AG04449 (cell line): ENCODE data around the gene WNK1.
"Not testable (repeated sequence)": the region's sequence is repeated elsewhere in the genome, so short reads cannot be mapped to it uniquely, and the experiment has no call there.

Source experiments
- CTCF ChIA-PET: fragments of 350-600 bp; formaldehyde crosslinking; extraction: SDS; loops from one replicate; lab custom pipeline; 2021; ENCODE audit warnings: antibody characterized with exemption; lab: Yijun Ruan, JAX
- POLR2A ChIA-PET: fragments of 400-600, 350-600 bp; formaldehyde crosslinking; extraction: SDS; loops from one replicate; lab custom pipeline; 2020; ENCODE audit warnings: antibody characterized with exemption, inconsistent platforms; lab: Yijun Ruan, JAX
- DNase-seq: peaks from one replicate; pipeline ENCODE4 v3.0.0-alpha.2; 2010; ENCODE audit warnings: low read depth, low spot score
- H3K4me3 ChIP-seq: 2 replicates; pipeline ENCODE4 v1.5.1; 2011; ENCODE audit warnings: low read depth, mild to moderate bottlenecking, control low read depth, low read length
- TF ChIP-seq, protein P1 (sequence below): IDR thresholded peaks from one replicate; pipeline ENCODE4 v1.5.1; 2011; ENCODE audit warnings: mild to moderate bottlenecking, moderate library complexity, low read length, control low read depth, inconsistent platforms; ENCODE audit not compliant: insufficient read depth; ENCODE audit errors: missing control alignments

WNK1 gene

DNA sequence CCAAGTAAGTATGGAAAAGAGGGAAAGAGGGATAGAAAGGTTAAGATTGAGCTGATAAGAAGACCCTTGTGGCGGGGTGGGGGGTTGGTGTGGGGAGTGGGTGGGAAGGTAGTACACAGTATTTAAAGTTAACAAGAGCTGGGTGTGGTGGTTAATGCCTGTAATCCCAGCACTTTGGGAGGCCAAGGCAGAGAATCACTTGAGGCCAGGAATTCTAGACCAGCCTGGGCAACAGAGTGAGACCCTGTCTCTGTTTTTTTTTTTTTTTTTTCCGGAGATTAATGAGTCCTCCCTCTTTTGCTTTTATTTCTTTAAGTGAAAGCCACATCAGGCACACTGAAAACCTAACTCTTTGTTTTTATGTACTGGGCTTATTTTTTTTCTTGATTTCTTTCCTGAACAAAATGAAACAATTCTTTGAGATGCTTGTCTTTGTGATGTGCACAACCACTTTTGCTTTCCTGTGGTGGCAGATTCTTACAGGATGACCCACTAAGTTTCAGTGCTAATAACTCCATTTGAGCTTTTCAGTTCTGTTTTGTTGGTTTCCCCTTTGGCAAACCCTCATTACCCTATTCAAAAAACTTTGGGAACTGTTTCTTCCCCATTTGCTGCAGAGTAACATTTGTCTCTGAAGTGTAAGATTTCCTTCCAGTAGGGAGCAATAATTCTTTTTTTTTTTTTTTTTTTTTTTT, 54.8 kb downstream of the WNK1 start:
- H3K4me3 ChIP-seq: no peak overlapping the region
- DNase-seq: no peak
- TF ChIP-seq, protein P1, sequence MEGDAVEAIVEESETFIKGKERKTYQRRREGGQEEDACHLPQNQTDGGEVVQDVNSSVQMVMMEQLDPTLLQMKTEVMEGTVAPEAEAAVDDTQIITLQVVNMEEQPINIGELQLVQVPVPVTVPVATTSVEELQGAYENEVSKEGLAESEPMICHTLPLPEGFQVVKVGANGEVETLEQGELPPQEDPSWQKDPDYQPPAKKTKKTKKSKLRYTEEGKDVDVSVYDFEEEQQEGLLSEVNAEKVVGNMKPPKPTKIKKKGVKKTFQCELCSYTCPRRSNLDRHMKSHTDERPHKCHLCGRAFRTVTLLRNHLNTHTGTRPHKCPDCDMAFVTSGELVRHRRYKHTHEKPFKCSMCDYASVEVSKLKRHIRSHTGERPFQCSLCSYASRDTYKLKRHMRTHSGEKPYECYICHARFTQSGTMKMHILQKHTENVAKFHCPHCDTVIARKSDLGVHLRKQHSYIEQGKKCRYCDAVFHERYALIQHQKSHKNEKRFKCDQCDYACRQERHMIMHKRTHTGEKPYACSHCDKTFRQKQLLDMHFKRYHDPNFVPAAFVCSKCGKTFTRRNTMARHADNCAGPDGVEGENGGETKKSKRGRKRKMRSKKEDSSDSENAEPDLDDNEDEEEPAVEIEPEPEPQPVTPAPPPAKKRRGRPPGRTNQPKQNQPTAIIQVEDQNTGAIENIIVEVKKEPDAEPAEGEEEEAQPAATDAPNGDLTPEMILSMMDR: no peak
- ChIA-PET CTCF (interaction anchor here (1.1 to 16.1 kb wide), 4 partner anchors 9 to 237 kb away, joined by 3 to 130 read pairs (median 5); partner anchors contain the start of gene RAD52), POLR2A (interaction anchor here (1.0 kb wide), 1 partner anchor 56 kb away, joined by 5 read pairs; no protein-coding TSS in a partner anchor)

DNA sequence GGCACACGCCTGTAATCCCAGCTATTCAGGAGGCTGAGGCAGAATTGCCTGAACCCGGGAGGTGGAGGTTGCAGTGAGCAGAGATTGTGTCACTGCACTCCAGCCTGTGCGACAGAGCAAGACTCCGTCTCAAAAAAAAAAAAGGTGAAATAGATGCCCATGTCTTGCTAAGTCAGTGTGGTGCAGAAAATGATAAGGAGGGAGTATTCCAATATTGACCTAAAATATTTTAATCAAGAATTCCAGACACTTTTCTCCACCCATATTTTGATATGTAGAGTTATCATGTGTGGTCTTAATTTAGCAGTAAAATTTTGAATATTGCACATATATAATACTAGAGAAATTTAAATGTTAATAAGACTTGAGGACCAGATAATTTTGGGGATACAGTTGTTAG, 57.7 kb downstream of the WNK1 start:
- TF ChIP-seq, protein P1: no peak
- CTCF ChIA-PET: interaction anchor here (0.8 to 9.5 kb wide), 6 partner anchors 13 to 236 kb away, joined by 3 to 290 read pairs (median 6); partner anchors contain the start of gene WNK1
- POLR2A ChIA-PET: no interaction called here

DNA sequence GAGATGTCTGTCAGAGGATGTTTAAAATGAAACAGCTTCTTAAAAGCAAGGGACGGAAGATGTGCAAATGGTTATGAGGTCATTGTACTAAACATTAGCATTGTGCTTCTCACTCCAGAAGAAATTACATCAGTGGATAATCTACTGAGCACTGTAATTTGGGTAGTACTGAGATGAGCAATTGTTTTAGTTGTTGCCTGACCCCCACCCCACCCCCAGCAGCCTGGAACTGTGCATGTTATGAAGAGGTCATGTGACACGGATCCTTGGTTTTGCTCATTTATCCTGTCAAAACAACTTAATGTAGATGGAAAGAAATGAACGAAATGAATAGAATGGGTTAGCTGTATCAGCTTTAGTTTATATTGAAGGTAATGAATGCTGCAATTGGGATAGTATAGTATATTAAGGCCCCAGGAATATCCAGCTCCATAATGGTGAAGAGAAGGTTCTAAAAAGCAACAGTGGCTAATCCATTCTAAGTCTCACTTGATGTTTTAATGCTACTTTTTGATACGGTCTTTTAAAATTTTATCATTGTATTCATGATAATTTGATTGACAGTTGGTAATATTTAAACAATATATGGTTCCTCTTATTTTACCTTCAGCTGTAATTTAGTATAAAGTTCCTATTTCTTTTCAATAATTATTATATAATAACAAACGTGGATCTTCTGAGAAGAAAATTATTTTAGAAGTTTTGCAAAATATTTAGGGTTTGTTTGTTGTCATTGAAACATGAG, 58.5 kb downstream of the WNK1 start:
- TF ChIP-seq, protein P1: no peak
- CTCF ChIA-PET: interaction anchor here (0.8 to 9.5 kb wide), 7 partner anchors 12 to 237 kb away, joined by 3 to 290 read pairs (median 5); partner anchors contain the start of gene WNK1
- DNase-seq: no peak
- no peak overlapping the region for H3K4me3 ChIP-seq
- POLR2A ChIA-PET: interaction anchor here (0.6 kb wide), 1 partner anchor 16 kb away, joined by 3 read pairs; no protein-coding TSS in a partner anchor

More for the DNA sequence above, 57.7 kb downstream of the WNK1 start:
- DNase-seq: no peak
- H3K4me3 ChIP-seq: no peak overlapping the region

DNA sequence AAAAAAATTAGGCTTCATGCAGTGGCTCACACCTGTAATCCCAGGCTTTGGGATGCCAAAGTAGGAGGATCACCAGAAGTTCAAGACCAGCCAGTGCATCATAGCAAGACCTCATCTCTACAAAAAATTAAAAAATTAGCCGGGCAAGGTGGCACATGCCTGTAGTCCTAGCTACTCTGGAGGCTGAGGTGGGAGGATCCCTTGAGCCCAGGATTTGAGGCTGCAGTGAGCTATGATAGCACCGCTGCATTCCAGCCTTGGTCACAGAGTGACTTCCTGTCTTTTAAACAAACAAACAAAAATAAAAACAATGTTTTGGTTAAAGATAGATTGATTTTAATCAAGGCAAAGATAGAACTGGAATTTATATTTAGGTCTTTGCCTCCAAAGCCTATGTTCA, 60.6 kb downstream of the WNK1 start:
- POLR2A ChIA-PET: no interaction called here

DNA sequence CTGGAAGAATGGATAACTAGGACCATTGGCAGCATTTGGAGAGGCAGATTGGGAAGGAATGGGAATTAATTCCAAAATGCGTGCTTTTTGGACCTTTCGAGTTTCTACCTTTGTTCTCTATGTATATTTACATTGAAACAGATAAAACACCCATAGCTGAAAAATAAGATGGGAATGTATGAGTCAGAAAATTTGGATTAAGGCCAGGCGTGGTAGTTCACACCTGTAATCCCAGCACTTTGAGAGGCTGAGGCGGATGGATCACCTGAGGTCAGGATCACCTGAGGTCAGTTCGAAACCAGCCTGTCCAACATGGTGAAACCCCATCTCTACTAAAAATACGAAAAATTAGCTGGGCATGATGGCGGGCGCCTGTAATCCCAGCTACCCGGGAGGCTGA, 65.1 kb downstream of the WNK1 start:
- POLR2A ChIA-PET, DNase-seq: not testable (repeated sequence)
- CTCF ChIA-PET: interaction anchor here (0.7 to 9.5 kb wide), 29 partner anchors 15 to 766 kb away, joined by 3 to 290 read pairs (median 6); partner anchors contain the start of genes RAD52 and WNK1

More for the DNA sequence above, 60.6 kb downstream of the WNK1 start:
- CTCF ChIA-PET: interaction anchor here (1.2 to 9.5 kb wide), 10 partner anchors 11 to 239 kb away, joined by 4 to 290 read pairs (median 18); partner anchors contain the start of gene WNK1
- DNase-seq: no peak
- no peak overlapping the region for H3K4me3 ChIP-seq
- TF ChIP-seq, protein P1: no peak

DNA sequence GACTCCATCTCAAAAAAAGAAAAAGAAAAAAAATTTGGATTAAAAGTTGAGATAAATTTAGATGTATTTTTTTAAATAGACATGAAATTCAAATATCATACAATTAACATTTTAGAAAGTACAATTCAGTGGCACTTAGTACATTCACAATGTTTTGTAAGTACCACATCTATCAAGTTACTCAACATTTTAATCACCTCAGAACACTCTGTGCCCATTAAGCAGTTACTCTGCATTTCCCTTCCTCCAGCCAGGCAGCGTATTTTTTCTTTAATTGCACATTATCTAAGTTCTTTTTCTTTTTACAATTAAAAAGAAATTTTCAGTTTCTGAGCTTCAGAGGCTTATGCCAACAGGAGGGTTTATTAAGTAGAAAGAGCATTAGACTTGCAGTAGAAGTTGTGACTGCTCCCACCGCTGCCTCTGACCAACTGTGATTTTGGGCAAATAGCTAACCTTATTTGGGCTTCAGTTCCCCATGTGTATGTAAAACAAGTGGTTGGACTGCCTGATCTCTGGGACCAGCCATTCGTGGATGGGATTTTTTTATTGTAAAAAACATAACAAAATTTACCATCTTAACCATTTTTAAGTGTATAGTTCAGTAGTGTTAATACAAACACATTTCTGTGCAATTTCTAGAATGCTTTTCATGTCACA, 65.7 kb downstream of the WNK1 start:
- H3K4me3 ChIP-seq: no peak overlapping the region
- TF ChIP-seq, protein P1: no peak
- POLR2A ChIA-PET: no interaction called here
- DNase-seq: no peak
- CTCF ChIA-PET: interaction anchor here (0.7 to 9.5 kb wide), 15 partner anchors 15 to 275 kb away, joined by 3 to 290 read pairs (median 21); partner anchors contain the start of gene RAD52

More for the DNA sequence above, 65.1 kb downstream of the WNK1 start:
- H3K4me3 ChIP-seq: not testable (repeated sequence)
